ENCODE results near the gene CD177. TPM values are rescaled to one million over a fixed set of nuclear protein-coding genes. Genes with fewer than 3 reads are reported as not detected.

The CD177 gene
- not detected in 3 replicates for total RNA-seq

- H3K27ac Mint-ChIP-seq, result no peak within 1 kb of the TSS
- H3K9me3 Mint-ChIP-seq, result peaks cover 7% of the 10 kb centered on the region
- H3K36me3 Mint-ChIP-seq, result no peaks in the 10 kb centered on the region
- peaks cover 32% of the 10 kb centered on the region for H3K27me3 Mint-ChIP-seq (ENCODE audit: low read depth)
- TF ChIP-seq CTCF (IDR thresholded peaks at IDR 0.05; ENCODE audit: unreplicated experiment), result no peak
- H3K4me1 Mint-ChIP-seq, result no peaks in the 10 kb centered on the region
- H3K4me3 Mint-ChIP-seq, result no peak within 1 kb of the TSS
- DNase-seq (ENCODE audit: low spot score in 2 of 2, unreplicated experiment in 2 of 2), result no peak
These were observed at the start of gene CD177 for GRCh38 chr19:43353606-43354304. CD177 (plus strand) TSS chr19:43353686; CDS start chr19:43353715, 29 bp downstream.

- TF ChIP-seq CTCF (IDR thresholded peaks at IDR 0.05; ENCODE audit: unreplicated experiment), result no peak
- H3K36me3 Mint-ChIP-seq, result peaks cover 2% of the 10 kb centered on the region
- peaks cover 83% of the 10 kb centered on the region for H3K9me3 Mint-ChIP-seq
- no peak for DNase-seq (ENCODE audit: low spot score in 2 of 2, unreplicated experiment in 2 of 2)
- no peak overlapping the region for H3K27ac Mint-ChIP-seq
- no peak overlapping the region for H3K4me3 Mint-ChIP-seq
- no peaks in the 10 kb centered on the region for H3K27me3 Mint-ChIP-seq (ENCODE audit: low read depth)
- H3K4me1 Mint-ChIP-seq, result no peaks in the 10 kb centered on the region
These were observed 47.8 kb upstream of the CD177 start for GRCh38 chr19:43305642-43306041.

- no peak for DNase-seq (ENCODE audit: low spot score in 2 of 2, unreplicated experiment in 2 of 2)
- peaks cover 83% of the 10 kb centered on the region for H3K9me3 Mint-ChIP-seq
- peaks cover 2% of the 10 kb centered on the region for H3K36me3 Mint-ChIP-seq
- no peak overlapping the region for H3K27ac Mint-ChIP-seq
- no peaks in the 10 kb centered on the region for H3K27me3 Mint-ChIP-seq (ENCODE audit: low read depth)
- no peak overlapping the region for H3K4me3 Mint-ChIP-seq
- H3K4me1 Mint-ChIP-seq, result no peaks in the 10 kb centered on the region
- TF ChIP-seq CTCF (IDR thresholded peaks at IDR 0.05; ENCODE audit: unreplicated experiment), result no peak
These were observed 47.4 kb upstream of the CD177 start for GRCh38 chr19:43306097-43306496.

GRCh38 chr19:43308244-43308815 is 45.2 kb upstream of the CD177 start:
- no peak for TF ChIP-seq CTCF (IDR thresholded peaks at IDR 0.05; ENCODE audit: unreplicated experiment)
- peaks cover 84% of the 10 kb centered on the region for H3K9me3 Mint-ChIP-seq

GRCh38 chr19:43309466-43309865 is 44.0 kb upstream of the CD177 start:
- no peaks in the 10 kb centered on the region for H3K4me1 Mint-ChIP-seq
- H3K9me3 Mint-ChIP-seq, result peaks cover 82% of the 10 kb centered on the region
- no peak overlapping the region for H3K27ac Mint-ChIP-seq
- TF ChIP-seq CTCF (IDR thresholded peaks at IDR 0.05; ENCODE audit: unreplicated experiment), result no peak
- peaks cover 2% of the 10 kb centered on the region for H3K36me3 Mint-ChIP-seq
- DNase-seq (ENCODE audit: low spot score in 2 of 2, unreplicated experiment in 2 of 2), result no peak
- no peaks in the 10 kb centered on the region for H3K27me3 Mint-ChIP-seq (ENCODE audit: low read depth)
- H3K4me3 Mint-ChIP-seq, result no peak overlapping the region

More at GRCh38 chr19:43308244-43308815, 45.2 kb upstream of the CD177 start:
- Mint-ChIP-seq H3K36me3 (peaks cover 2% of the 10 kb centered on the region), H3K27me3 (ENCODE audit: low read depth) (no peaks in the 10 kb centered on the region), H3K4me1 (no peaks in the 10 kb centered on the region), H3K4me3 (no peak overlapping the region), H3K27ac (no peak overlapping the region)
- DNase-seq (ENCODE audit: low spot score in 2 of 2, unreplicated experiment in 2 of 2), result no peak
